ENCODE data around the gene THBS3.
"Not testable (repeated sequence)": the region's sequence is repeated elsewhere in the genome, so short reads cannot be mapped to it uniquely, and the experiment has no call there.

THBS3 gene

DNA sequence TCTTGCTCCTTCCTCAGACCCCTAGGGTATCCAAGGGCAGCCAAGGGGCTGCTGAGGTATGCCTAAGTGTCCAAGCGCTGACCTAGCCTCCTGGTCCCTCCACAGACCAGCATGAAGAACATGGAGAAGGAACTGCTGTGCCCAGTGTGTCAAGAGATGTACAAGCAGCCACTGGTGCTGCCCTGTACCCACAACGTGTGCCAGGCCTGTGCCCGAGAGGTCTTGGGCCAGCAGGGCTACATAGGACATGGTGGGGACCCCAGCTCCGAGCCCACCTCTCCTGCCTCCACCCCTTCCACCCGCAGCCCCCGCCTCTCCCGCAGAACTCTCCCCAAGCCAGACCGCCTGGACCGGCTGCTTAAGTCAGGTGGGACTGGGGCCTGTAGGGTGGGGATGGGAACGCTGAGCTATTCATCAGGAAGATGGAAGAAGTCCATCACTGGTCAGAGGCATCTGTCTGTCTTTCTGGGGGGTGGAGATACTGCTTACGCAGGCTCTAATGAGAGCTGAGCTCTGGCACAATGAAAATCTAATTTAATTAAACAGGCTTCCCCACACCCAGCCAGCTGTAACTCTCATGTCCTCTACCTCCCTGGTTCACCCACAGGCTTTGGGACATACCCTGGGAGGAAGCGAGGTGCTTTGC lies 32.3 kb downstream of the THBS3 start:
- DNase-seq, result peak in 6 of 56 donors; percentile 17 to 35 (median 26)

DNA sequence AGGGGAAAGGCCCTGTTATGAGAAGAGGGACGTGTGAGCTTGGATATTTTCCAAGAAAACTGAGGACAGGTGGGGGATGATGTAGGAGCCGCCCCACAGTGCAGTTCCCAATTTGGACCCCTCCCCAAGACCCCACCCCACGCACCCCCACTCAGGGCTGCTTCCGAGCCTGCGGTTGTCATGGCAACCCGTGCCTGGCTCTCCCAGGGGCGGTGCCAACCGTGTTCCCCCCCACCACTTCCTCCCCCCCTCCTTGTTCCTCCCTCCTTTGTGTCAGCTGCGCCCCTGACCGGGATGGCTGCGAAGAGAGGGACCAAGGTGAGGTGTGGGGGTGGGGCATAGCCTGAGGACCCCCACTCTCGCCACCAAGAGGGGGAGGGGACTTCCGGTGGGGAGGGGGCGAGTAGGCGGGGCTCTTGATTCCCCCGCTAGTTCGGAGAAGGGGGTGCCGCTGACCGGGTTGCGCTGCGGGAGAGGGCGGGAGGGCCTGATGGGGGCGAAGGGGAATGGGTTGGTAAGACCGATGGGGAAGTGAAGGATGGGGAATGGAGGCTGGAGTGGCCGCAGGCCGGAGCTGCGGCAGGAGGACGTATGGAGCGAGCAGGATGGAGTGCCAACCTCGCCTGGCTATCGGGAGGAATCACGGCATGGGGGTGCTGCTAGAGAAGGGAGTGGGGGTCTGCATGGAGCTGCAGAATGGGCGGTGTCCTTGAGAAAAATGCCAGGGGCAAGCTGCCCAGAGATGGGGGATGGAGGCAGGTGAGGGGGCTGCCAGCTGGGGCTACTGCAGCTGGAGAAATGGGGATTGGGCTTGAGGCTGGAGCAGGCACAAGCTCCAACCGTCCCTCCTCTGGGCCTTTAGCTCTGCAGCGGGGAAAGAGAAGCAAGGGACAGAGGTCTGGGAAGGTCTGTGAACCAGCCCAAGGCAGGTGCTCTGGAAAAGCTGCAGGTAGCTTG lies 33.1 kb downstream of the THBS3 start:
- peak in 27 of 56 donors; percentile 30 to 85 (median 45) for DNase-seq

DNA sequence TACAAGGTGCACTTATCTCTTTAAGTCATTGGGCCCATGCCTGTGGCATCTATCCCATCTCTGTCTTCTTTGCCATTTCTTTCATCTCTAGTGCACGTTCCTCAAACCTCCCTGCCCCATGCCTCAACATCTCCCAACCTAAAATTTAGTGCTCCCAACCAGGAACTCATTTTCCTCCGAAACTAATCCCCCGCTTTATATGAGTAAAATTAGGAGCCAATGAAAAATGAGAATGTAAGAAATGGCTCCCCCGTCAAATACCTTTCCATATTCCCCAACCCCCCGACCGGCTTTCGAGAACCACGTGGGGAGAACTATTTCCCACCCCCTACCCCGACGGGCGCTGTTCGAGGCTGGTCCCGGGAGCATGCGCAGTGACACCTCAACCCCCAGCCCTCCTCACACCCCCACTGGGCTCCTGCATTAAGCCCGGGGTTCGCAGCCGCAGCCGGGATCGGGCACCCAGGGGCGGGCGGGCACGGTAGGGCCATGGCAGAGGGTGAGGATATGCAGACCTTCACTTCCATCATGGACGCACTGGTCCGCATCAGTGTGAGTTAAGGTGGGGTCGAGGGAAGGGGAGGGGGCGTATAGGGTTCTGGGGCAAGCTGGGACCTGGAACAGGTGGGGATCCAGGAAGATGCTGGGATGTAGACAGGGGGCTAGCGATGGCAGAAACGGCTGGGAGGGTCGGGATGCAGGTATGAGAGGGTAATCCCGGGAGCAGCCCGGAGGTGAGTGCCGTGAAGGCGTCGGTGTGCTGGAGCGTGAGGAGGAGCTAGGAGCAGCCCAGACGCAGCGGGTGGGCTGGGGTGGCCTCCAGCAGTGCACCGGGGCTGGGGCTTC lies 34.0 kb downstream of the THBS3 start, which contains the start of gene TRIM46:
TSS of gene TRIM46 (plus strand) at position 372 of the 846 bp plus-strand sequence. CDS start at position 490, 118 bp downstream.
- DNase-seq, result peak in 40 of 56 donors; percentile 25 to 80 (median 59)

GRCh38 chr1:155172732-155173477 lies 34.8 kb downstream of the THBS3 start, which contains the start of gene KRTCAP2:
KRTCAP2 (minus strand) TSS chr1:155173304; CDS start chr1:155173224, 80 bp downstream.
- DNase-seq, result peak; percentile 42 to 96 (median 89)

- no peak for DNase-seq
Measured at GRCh38 chr1:155171836-155172731, 35.6 kb downstream of the THBS3 start.

- no peak for DNase-seq
Measured at GRCh38 chr1:155170806-155171205, 36.9 kb downstream of the THBS3 start.

- DNase-seq, result no peak
Measured at GRCh38 chr1:155170101-155170785, 37.5 kb downstream of the THBS3 start.

DNA sequence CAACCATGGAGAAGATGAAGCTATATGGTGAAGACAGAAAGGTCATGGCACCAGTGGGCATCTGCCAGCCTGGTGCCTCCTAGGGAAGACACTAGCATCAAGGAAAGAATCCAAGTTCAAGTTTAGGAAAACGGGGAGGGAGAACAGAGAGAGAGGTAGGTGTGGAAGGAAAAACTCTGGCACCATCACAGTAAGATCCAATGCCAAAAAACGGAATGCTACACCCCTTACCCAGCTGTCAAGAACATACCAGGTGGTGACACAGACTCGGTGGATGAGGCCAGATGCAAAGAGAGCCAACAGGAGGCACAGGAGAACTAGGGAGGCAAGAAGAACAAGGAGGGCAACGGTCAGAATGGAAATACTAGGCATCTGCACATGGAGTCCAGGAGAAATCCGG lies 38.2 kb downstream of the THBS3 start:
- DNase-seq, result no peak

GRCh38 chr1:155168456-155169210 lies 39.1 kb downstream of the THBS3 start:
- DNase-seq, result no peak

DNA sequence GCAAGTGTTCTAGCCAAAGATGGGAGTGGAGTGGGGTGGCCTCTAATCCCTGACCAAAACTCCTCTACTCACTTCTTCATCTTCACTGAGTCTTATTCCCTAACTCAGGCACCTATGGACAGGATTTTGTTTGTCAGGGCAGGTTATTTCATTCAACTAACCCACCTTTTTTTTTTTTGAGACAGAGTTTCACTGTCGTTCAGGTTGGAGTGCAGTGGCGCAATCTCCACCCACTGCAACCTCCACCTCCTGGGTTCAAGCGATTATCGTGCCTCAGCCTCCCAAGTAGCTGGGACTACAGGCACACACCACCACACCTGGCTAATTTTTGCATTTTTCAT lies 39.6 kb downstream of the THBS3 start:
- DNase-seq, result not testable (repeated sequence)

GRCh38 chr1:155167166-155168104 lies 40.3 kb downstream of the THBS3 start:
- peak in 54 of 56 donors; percentile 24 to 96 (median 80) for DNase-seq

DNA sequence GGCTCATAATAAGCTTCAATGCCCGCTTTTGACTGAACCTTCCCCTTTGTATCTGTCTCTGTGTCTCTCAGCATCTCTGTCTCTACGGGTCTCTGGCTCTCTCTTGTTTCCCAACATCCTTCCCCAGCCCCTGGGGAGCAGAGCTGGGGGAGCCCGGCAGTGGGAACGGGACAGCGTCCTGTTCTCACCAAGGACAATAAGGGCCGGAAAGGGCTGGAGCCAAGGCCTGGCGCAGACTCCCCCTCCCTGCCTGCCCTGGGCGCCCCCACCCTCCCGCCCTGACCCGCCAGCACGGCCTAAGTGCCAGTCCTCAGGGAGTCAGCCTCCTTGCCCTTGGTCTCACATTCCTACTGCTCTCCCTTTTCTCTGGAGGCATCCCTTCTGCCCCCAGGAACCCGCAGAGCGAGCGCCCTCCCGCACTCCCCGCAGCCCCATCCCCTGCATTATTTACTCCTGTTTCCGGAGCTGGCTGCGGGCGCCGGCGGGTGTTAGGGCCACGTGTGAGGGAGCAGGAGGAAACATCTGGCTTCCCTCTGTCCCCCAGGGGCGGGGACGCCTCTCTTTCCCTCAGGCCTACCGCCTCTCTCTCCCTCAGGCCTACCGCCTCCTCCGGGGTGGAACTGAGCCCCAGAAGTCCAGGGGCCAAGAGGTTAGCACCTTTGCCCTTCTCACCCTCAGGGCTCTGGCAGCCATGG lies 41.1 kb downstream of the THBS3 start:
- DNase-seq, result peak in 24 of 56 donors; percentile 19 to 74 (median 48)

DNA sequence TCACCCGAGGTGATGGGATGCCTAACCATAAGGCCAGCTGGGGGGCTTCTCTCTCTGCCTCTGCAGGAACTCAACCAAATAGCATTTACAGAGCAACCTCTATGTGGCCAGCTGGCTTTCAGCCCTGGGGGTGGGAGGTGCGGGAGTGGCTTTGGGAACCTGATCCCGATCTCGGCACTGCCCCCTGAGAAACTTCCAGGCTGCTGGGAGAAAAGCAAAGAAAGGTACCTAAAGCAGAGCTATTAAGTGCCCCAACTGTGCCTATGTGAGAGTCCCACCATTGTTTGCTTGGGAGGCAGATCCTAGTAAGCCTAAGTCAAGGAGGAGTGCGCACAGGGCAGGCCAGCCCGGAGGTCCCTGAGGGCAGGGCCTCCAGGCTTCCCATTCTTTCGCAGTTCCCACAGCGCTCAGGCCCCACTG lies 41.6 kb downstream of the THBS3 start:
- DNase-seq, result no peak

DNA sequence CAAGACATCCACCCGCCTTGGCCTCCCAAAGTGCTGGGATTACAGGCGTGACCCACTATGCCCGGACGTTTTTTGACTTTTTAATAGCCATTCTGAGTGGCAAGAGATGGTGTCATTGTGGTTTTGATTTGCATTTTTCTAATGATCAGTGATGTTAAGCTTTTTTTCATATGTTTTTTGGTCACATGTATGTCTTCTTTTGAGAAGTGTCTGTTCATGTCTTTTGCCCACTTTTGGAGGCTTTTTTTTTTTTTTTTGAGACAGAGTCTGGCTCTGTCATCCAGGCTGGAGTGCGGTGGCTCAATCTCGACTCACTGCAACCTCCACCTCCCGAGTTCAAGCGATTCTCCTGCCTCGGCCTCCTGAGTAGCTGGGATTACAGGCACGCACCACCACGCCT lies 43.1 kb downstream of the THBS3 start:
- DNase-seq, result not testable (repeated sequence)

GRCh38 chr1:155163785-155164184 lies 43.9 kb downstream of the THBS3 start:
- DNase-seq, result not testable (repeated sequence)

GRCh38 chr1:155162631-155163030 lies 45.1 kb downstream of the THBS3 start:
- DNase-seq, result not testable (repeated sequence)
